Heart left ventricle (tissue), 16 donors: ENCODE results near the gene GABRB1. TPM values are rescaled to one million over a fixed set of nuclear protein-coding genes. Genes with fewer than 3 reads are reported as not detected.
A peak's percentile ranks its signal among the peaks of the same experiment; 100 is the strongest.

Experiments used
- ATAC-seq, 4 donors: fragments of 200-7000 bp; cut with Tn5 transposase; one replicate each; pipeline ENCODE4 v1.9.1; 2020 to 2022; ENCODE audit warnings: moderate library complexity in 4 of 4, mild to moderate bottlenecking in 3 of 4, moderate number of reproducible peaks in 1 of 4
- DNase-seq, 5 donors: peaks; one replicate each; pipeline ENCODE4 v3.0.0-alpha.2; 2020
- H3K27ac ChIP-seq, 12 donors: fragments of 200-600 bp; sonication (generic) in 4 of 12; one replicate each; pipeline versions ENCODE4 v1.5.0 to v1.8.0; 2016 to 2022; ENCODE audit warnings: mild to moderate bottlenecking in 2 of 12
- H3K27me3 ChIP-seq, 9 donors: fragments of 200-600 bp; sonication (generic) in 2 of 9; one replicate each; pipeline versions ENCODE4 v1.5.1 to v1.8.0; 2016 to 2022; ENCODE audit warnings: mild to moderate bottlenecking in 3 of 9
- H3K36me3 ChIP-seq, 9 donors: fragments of 200-600 bp; sonication (generic) in 2 of 9; one replicate each; pipeline versions ENCODE4 v1.5.0 to v1.8.0; 2018 to 2022; ENCODE audit warnings: mild to moderate bottlenecking in 2 of 9
- H3K4me1 ChIP-seq, 12 donors: fragments of 200-600 bp; sonication (generic) in 4 of 12; one replicate each; pipeline versions ENCODE4 v1.5.0 to v1.8.0; 2016 to 2022; ENCODE audit warnings: mild to moderate bottlenecking in 3 of 12
- H3K4me3 ChIP-seq, 12 donors: fragments of 200-600 bp; sonication (generic) in 4 of 12; one replicate each; pipeline versions ENCODE4 v1.5.0 to v1.8.0; 2017 to 2022; ENCODE audit warnings: mild to moderate bottlenecking in 9 of 12, moderate library complexity in 4 of 12
- H3K9me3 ChIP-seq, 12 donors: fragments of 200-600 bp; sonication (generic) in 4 of 12; one replicate each; pipeline versions ENCODE4 v1.5.0 to v1.8.0; 2016 to 2022; ENCODE audit warnings: mild to moderate bottlenecking in 1 of 12
- CTCF ChIP-seq, 12 donors: fragments of 200-600 bp; sonication (generic) in 4 of 12; IDR thresholded peaks; one replicate each; pipeline versions ENCODE4 v1.5.0 to v1.8.0; 2018 to 2022; ENCODE audit warnings: antibody characterized with exemption in 12 of 12, mild to moderate bottlenecking in 5 of 12
- POLR2A ChIP-seq, 2 donors: fragments of 450-650 bp; IDR thresholded peaks; one replicate each; pipeline ENCODE4 v1.6.1; 2017; ENCODE audit warnings: antibody characterized with exemption in 2 of 2, mild to moderate bottlenecking in 2 of 2, moderate library complexity in 2 of 2
- WGBS, 4 donors: extraction: QIAGEN DNeasy Blood & Tissue Kit in 2 of 4; methylation state at CpG; one replicate each; pipeline versions ENCODE4 v1.1.5 to v1.1.7; 2013 to 2018; 5-methylcytosine and 5-hydroxymethylcytosine counted together
- intact Hi-C, 10 donors: fragments of 100-400 bp; cut with DNase I; formaldehyde crosslinking; loops; one replicate each; pipeline versions ENCODE4 v1.11.1 to v1.14.2; 2022
- polyA plus RNA-seq, 2 donors: library from polyadenylated mRNA; stranded (reverse); fragments of 200-250 nt; gene quantifications; one replicate each; pipeline ENCODE4 v1.2.3, GENCODE V29; 2013
- total RNA-seq, 9 donors: library from RNA; depleted of rRNA in 2 of 9; stranded (reverse); fragments of >200 nt in 2 of 9; fragmentation: NEBNext Ultra II Directional in 3 of 9; extraction: Animal tissue kit (Norgen Biotek cat#: 25700) in 3 of 9; gene quantifications; one replicate each; pipeline versions ENCODE4 v1.1.0 to v1.2.4, GENCODE V29; 2016 to 2023
- donor health status: ischemic (EF 13 %, LVEDD 7.1; RV severe dilation, severe dysfunction).
- donor health status: healthy with polysubstance abuse.
- donor health status: DM: no; HTN: yes; CAD: no.
- donor health status: DM: no; HTN: no; CAD: no.
- donor health status: ischemic (EF 25% LVEDD 6.9; RV normal size, moderate dysfunction).
- donor health status: ischemic (EF 25% LVEDD 5.7; RV mildly dilated, moderate dysfunction).
- donor health status: healthy.
- donor health status: DM: yes; HTN: yes; CAD: no.
- donor health status: ischemic (EF 35%, LVEDD 5.7; RV mildly dilated, moderate dysfunction).
- donor health status: nonischemic (EF 11% LVEDD 7.7; RV severe dilation, severe dysfunction).
- donor health status: DM: yes; HTN: yes; CAD: no.
- donor health status: PGD.
- donor health status: ischemic (EF 29% LVEDD 5.4; RV normal size, mild dysfunction).
- donor health status: nonischemic (EF 23%, LVEDD 6.1; RV moderate dilation, normal function).

The GABRB1 gene
- total and polyA plus RNA-seq, 11 donors = 1.0 to 13.6 (median 4.5) TPM

- no peaks in the 10 kb centered on the region for H3K4me1 ChIP-seq
- intact Hi-C loops = loop anchor here in 1 of 10 donors (5.0 kb wide), 1 partner anchor 85 kb away; no protein-coding TSS in a partner anchor
- H3K27me3 ChIP-seq = no peaks in the 10 kb centered on the region
- no peak for ATAC-seq
- TF ChIP-seq POLR2A (IDR thresholded peaks at IDR 0.05) (no peak), CTCF (IDR thresholded peaks at IDR 0.05) (no peak)
- H3K36me3 ChIP-seq = no peaks in the 10 kb centered on the region
- H3K9me3 ChIP-seq = peaks cover 0 to 6% (median 0%) of the 10 kb centered on the region in 12 donors
- DNase-seq = no peak
- no peak overlapping the region for H3K4me3 ChIP-seq
- H3K27ac ChIP-seq = no peak overlapping the region
- 56 to 97% (median 83%) methylated on average over 1 of the region's 1 CpG for WGBS, 4 donors
Measured at GRCh38 chr4:47017494-47017893, 13.9 kb upstream of the GABRB1 start.

GRCh38 chr4:47031751-47032404, 511 bp downstream of the GABRB1 start:
- WGBS, 4 donors = 1 to 2% (median 1%) methylated on average over 18 to 19 of the region's 19 CpGs
- TF ChIP-seq CTCF (IDR thresholded peaks at IDR 0.05) (no peak), POLR2A (IDR thresholded peaks at IDR 0.05) (no peak)
- H3K4me1 ChIP-seq = peaks cover 0 to 16% (median 0%) of the 10 kb centered on the region in 12 donors
- H3K27ac ChIP-seq = peak overlapping the region in 8 of 12 donors; percentile 39 to 81 (median 74)
- no peaks in the 10 kb centered on the region for H3K9me3 ChIP-seq
- no peaks in the 10 kb centered on the region for H3K36me3 ChIP-seq
- H3K4me3 ChIP-seq = peak overlapping the region; percentile 11 to 64 (median 56)
- peak; percentile 45 to 54 (median 47) for ATAC-seq
- DNase-seq = peak in 1 of 5 donors; percentile 17
- peaks cover 0 to 56% (median 5%) of the 10 kb centered on the region in 9 donors for H3K27me3 ChIP-seq
- intact Hi-C loops = loop anchor here (1.0 to 10.0 kb wide), 10 partner anchors 95 to 353 kb away; no protein-coding TSS in a partner anchor

- H3K9me3 ChIP-seq = no peaks in the 10 kb centered on the region
- intact Hi-C loops = loop anchor here (1.0 to 10.0 kb wide), 9 partner anchors 95 to 352 kb away; no protein-coding TSS in a partner anchor
- peak overlapping the region in 9 of 12 donors; percentile 39 to 81 (median 74) for H3K27ac ChIP-seq
- no peak for TF ChIP-seq POLR2A (IDR thresholded peaks at IDR 0.05)
- TF ChIP-seq CTCF (IDR thresholded peaks at IDR 0.05) = peak; percentile 43 to 78 (median 59)
- peaks cover 0 to 56% (median 5%) of the 10 kb centered on the region in 9 donors for H3K27me3 ChIP-seq
- peak overlapping the region; percentile 11 to 64 (median 56) for H3K4me3 ChIP-seq
- DNase-seq (peak; percentile 52 to 81 (median 77)), ATAC-seq (peak; percentile 89 to 95 (median 94))
- no peaks in the 10 kb centered on the region for H3K36me3 ChIP-seq
- peaks cover 0 to 16% (median 0%) of the 10 kb centered on the region in 12 donors for H3K4me1 ChIP-seq
- 3 to 5% (median 3%) methylated on average over 33 to 47 of the region's 47 CpGs for WGBS, 4 donors
Measured at GRCh38 chr4:47032405-47033106, 1.2 kb downstream of the GABRB1 start.

GRCh38 chr4:47038263-47038662, 6.9 kb downstream of the GABRB1 start:
- Histone ChIP-seq H3K4me1 (no peaks in the 10 kb centered on the region), H3K4me3 (no peak overlapping the region), H3K27ac (no peak overlapping the region), H3K36me3 (no peaks in the 10 kb centered on the region), H3K27me3 (peaks cover 0 to 20% (median 0%) of the 10 kb centered on the region in 9 donors), H3K9me3 (no peaks in the 10 kb centered on the region)
- WGBS, 4 donors = 64 to 90% (median 82%) methylated on average over 1 of the region's 1 CpG
- TF ChIP-seq POLR2A (IDR thresholded peaks at IDR 0.05) = no peak
- TF ChIP-seq CTCF (IDR thresholded peaks at IDR 0.05) = no peak
- intact Hi-C loops = loop anchor here in 7 of 10 donors (10.0 kb wide), 3 partner anchors 103 to 347 kb away; no protein-coding TSS in a partner anchor
- DNase-seq (no peak), ATAC-seq (no peak)
